Kidney (tissue), 14 donors: ENCODE measurements around the gene MLLT1. TPM values are rescaled to one million over a fixed set of nuclear protein-coding genes. Genes with fewer than 3 reads are reported as not detected.

ENCODE experiments used
- DNase-seq, 5 donors: peaks; one replicate each; pipeline ENCODE4 v3.0.0-alpha.2; 2013 to 2020
- FAIRE-seq: peaks from 2 replicates; lab custom pipeline; 2012; peaks lifted over from hg19 to GRCh38; lab: Jason Lieb, UNC
- H3K27ac ChIP-seq, 2 donors: one replicate each; pipeline ENCODE4 v1.7.0; 2013; ENCODE audit warnings: low read depth in 2 of 2, low read length in 2 of 2, inconsistent platforms in 1 of 2
- H3K27me3 ChIP-seq: one replicate; pipeline ENCODE4 v1.7.1; 2013; ENCODE audit warnings: low read length, inconsistent platforms; ENCODE audit not compliant: control insufficient read depth, insufficient read depth
- H3K36me3 ChIP-seq, 3 donors: one replicate each; pipeline versions ENCODE4 v1.7.0 to v1.7.1; 2013; ENCODE audit warnings: low read length in 3 of 3, control low read depth in 1 of 3, inconsistent platforms in 1 of 3; ENCODE audit not compliant: insufficient read depth in 3 of 3, control insufficient read depth in 2 of 3
- H3K4me1 ChIP-seq, 3 donors: one replicate each; pipeline versions ENCODE4 v1.7.0 to v1.7.1; 2013; ENCODE audit warnings: low read length in 3 of 3, inconsistent platforms in 1 of 3, low read depth in 1 of 3; ENCODE audit not compliant: control insufficient read depth in 2 of 3, insufficient read depth in 2 of 3
- H3K4me3 ChIP-seq, 3 donors: one replicate each; pipeline versions ENCODE4 v1.7.0 to v1.8.1; 2013; ENCODE audit warnings: low read length in 3 of 3, control low read depth in 1 of 3, inconsistent platforms in 1 of 3
- H3K9ac ChIP-seq, 3 donors: one replicate each; pipeline versions ENCODE4 v1.7.0 to v1.7.1; 2013; ENCODE audit warnings: low read length in 3 of 3, control low read depth in 1 of 3, inconsistent platforms in 1 of 3
- H3K9me3 ChIP-seq, 3 donors: one replicate each; pipeline versions ENCODE4 v1.7.0 to v1.7.1; 2013; ENCODE audit warnings: low read length in 3 of 3, control low read depth in 1 of 3, inconsistent platforms in 1 of 3; ENCODE audit not compliant: control insufficient read depth in 2 of 3, insufficient read depth in 1 of 3
- intact Hi-C: fragments of 100-400 bp; cut with DNase I; formaldehyde crosslinking; loops from one replicate; pipeline ENCODE4 v1.11.1; 2022
- polyA plus RNA-seq: library from polyadenylated mRNA; stranded (reverse); fragments of 350-450 nt; fragmentation: Illumina TruSeq; extraction: RNeasy Lipid Tissue Mini Kit (QIAGEN cat#74804); gene quantifications from one replicate; pipeline ENCODE4 v1.2.3, GENCODE V29; 2014; ENCODE audit warnings: low read depth, low replicate concordance; ENCODE audit not compliant: insufficient read depth
- total RNA-seq: library from RNA; stranded (reverse); fragmentation: NEBNext Ultra II Directional; extraction: Animal tissue kit (Norgen Biotek cat#: 25700); gene quantifications from one replicate; pipeline ENCODE4 v1.2.1, GENCODE V29; 2021
- TF ChIP-seq, protein P1 (sequence below): IDR thresholded peaks from 3 replicates; pipeline ENCODE4 v1.5.1; 2012; ENCODE audit warnings: mild to moderate bottlenecking, moderate library complexity, borderline replicate concordance; ENCODE audit not compliant: insufficient read depth; ENCODE audit errors: extremely low read depth
- donor health status: control.
- donor health status: control.
- donor health status: control.
- donor health status: control.
- donor health status: control.
- donor health status: DM: yes; HTN: yes; CAD: no.
- donor health status: Normal renal cell carcinoma (clear cell type).

Gene MLLT1
- total and polyA plus RNA-seq, 2 donors from 2014 or later = 32.0 to 53.2 TPM

DNA sequence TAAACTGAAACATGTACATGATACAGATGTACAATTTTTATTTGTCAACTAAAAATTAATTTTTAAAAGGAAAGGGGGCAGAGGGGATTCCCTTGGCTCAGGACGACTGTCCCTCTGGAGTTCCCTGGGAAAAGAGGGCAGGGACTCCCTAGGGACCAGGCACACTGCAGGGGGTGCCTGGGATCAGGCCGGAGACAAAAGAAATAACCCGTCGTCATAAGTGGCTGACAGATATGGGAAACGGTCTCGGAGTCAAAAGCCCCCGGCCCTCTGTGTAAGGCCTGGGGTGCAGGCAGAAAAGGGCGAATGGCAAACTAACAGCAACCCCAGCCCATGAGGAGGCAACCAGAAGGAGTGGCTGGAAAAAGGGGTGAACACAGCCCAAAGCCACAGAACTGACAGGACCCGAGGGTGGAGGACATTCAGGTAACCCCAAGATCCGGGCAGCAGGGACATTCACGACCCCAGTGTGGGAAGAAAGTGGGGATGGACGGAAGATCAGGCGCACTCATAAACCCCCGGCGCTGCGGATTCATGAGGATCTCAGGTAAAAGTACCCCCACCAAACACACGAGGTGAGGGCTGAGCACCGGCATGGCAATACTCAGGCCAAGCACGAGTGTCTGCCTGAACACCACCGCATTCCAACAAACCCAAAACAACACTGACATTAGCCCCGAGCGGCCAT is 6.7 kb downstream of the MLLT1 start:
- no peaks in the 10 kb centered on the region for H3K27me3 ChIP-seq
- TF ChIP-seq, protein P1, sequence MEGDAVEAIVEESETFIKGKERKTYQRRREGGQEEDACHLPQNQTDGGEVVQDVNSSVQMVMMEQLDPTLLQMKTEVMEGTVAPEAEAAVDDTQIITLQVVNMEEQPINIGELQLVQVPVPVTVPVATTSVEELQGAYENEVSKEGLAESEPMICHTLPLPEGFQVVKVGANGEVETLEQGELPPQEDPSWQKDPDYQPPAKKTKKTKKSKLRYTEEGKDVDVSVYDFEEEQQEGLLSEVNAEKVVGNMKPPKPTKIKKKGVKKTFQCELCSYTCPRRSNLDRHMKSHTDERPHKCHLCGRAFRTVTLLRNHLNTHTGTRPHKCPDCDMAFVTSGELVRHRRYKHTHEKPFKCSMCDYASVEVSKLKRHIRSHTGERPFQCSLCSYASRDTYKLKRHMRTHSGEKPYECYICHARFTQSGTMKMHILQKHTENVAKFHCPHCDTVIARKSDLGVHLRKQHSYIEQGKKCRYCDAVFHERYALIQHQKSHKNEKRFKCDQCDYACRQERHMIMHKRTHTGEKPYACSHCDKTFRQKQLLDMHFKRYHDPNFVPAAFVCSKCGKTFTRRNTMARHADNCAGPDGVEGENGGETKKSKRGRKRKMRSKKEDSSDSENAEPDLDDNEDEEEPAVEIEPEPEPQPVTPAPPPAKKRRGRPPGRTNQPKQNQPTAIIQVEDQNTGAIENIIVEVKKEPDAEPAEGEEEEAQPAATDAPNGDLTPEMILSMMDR = no peak
- peak overlapping the region; percentile 90 to 91 for H3K27ac ChIP-seq
- intact Hi-C loops = no loop called here
- DNase-seq (no peak), FAIRE-seq (no peak)
- no peaks in the 10 kb centered on the region for H3K9me3 ChIP-seq
- H3K4me1 ChIP-seq = peaks cover 2 to 61% (median 56%) of the 10 kb centered on the region in 3 donors
- peaks cover 0 to 2% (median under 1%) of the 10 kb centered on the region in 3 donors for H3K36me3 ChIP-seq
- H3K9ac ChIP-seq = peak overlapping the region in 1 of 3 donors; percentile 67
- peak overlapping the region in 2 of 3 donors; percentile 8 to 10 for H3K4me3 ChIP-seq

- intact Hi-C loops = no loop called here
- DNase-seq (peak in 1 of 5 donors; percentile 43), FAIRE-seq (no peak)
- no peaks in the 10 kb centered on the region for H3K27me3 ChIP-seq
- H3K9ac ChIP-seq = peak overlapping the region in 2 of 3 donors; percentile 41 to 70
- peaks cover 2 to 55% (median 50%) of the 10 kb centered on the region in 3 donors for H3K4me1 ChIP-seq
- H3K36me3 ChIP-seq = peaks cover 0 to 9% (median 7%) of the 10 kb centered on the region in 3 donors
- H3K27ac ChIP-seq = peak overlapping the region; percentile 75 to 90
- no peaks in the 10 kb centered on the region for H3K9me3 ChIP-seq
- peak overlapping the region in 1 of 3 donors; percentile 38 for H3K4me3 ChIP-seq
- TF ChIP-seq, protein P1 = no peak
These were observed 7.4 kb downstream of the MLLT1 start for GRCh38 chr19:6272411-6272791.

DNA sequence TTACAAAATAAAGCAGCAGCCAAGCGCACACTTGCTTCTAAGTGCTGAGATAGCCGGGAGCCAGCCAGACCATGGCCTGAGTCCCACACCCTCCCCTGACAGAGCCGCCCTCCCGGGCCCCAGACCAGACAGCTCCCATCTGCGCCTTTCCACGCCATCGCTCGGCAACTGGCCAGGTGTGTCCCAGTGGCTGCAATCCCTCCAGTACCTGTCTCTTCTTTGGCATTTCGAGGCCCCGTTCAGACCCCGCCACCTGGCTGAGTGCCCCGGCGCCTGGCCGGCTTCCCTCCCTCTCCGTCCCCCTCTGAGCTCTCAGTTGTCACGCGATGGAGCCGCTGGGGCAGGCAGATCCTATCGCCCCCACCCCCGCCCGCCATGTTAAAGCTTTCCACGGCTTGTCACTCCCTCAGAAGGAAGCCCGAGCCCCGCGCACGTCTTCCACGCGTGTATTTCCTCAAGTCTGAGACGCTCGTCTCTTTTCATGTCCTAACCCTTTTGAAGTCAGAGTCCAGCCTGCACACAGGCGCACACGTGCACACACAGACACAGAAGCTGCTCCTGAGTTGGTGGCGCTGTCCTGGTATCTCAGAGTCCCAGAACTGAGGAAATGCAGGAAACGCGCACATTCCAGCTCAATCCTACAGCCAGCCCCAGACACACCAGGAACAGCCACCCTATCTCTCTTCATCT is 7.9 kb downstream of the MLLT1 start:
- TF ChIP-seq, protein P1 = no peak
- Histone ChIP-seq H3K27ac (peak overlapping the region; percentile 75 to 90), H3K36me3 (peaks cover 0 to 10% (median 7%) of the 10 kb centered on the region in 3 donors), H3K4me1 (peaks cover 2 to 51% (median 46%) of the 10 kb centered on the region in 3 donors), H3K9me3 (no peaks in the 10 kb centered on the region), H3K9ac (peak overlapping the region in 1 of 3 donors; percentile 70), H3K27me3 (no peaks in the 10 kb centered on the region), H3K4me3 (peak overlapping the region in 1 of 3 donors; percentile 38)
- peak; percentile 45 to 93 (median 73) for DNase-seq
- intact Hi-C loops = no loop called here
- no peak for FAIRE-seq
